Cardiac fibroblast (primary cell): Measurements from ENCODE around the gene CHD5.
A peak's percentile ranks its signal among the peaks of the same experiment; 100 is the strongest.

Experiments
- DNase-seq, 2 donors: peaks; one replicate each; pipeline versions ENCODE4 v3.0.0 to v3.0.0-alpha.2; 2010; ENCODE audit warnings: low read depth in 2 of 2
- H3K4me3 ChIP-seq, 2 donors: replicated peaks in 1 of 2; 1 replicate in 1 of 2; 2 replicates in 1 of 2; pipeline ENCODE4 v1.5.1; 2011; ENCODE audit warnings: low read depth in 2 of 2, low read length in 2 of 2, mild to moderate bottlenecking in 2 of 2, moderate library complexity in 1 of 2
- TF ChIP-seq, protein P1 (sequence below): IDR thresholded peaks from one replicate; pipeline ENCODE4 v1.5.1; 2011; ENCODE audit warnings: low read depth, mild to moderate bottlenecking, low read length, inconsistent platforms

CHD5 gene

DNA sequence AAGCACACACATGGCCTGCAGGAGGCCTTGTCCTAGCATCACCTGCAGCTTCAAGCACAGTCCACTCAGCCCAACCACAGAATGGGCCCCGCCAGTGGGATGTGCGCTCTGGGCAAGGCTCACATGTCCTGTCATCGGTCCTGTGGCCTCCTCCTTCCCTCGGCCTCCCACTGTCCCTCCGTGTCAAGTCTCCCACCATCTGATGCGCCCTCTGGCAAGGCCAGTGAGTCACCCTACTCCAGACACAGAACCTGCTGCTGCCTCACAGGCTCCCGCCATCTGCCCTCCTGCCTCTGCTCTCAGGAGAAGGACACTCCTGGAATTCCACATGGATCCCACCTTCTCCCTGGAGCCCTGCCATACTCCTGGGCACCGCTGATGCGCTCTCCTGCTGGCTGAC lies 120.3 kb downstream of the CHD5 start:
- TF ChIP-seq, protein P1, sequence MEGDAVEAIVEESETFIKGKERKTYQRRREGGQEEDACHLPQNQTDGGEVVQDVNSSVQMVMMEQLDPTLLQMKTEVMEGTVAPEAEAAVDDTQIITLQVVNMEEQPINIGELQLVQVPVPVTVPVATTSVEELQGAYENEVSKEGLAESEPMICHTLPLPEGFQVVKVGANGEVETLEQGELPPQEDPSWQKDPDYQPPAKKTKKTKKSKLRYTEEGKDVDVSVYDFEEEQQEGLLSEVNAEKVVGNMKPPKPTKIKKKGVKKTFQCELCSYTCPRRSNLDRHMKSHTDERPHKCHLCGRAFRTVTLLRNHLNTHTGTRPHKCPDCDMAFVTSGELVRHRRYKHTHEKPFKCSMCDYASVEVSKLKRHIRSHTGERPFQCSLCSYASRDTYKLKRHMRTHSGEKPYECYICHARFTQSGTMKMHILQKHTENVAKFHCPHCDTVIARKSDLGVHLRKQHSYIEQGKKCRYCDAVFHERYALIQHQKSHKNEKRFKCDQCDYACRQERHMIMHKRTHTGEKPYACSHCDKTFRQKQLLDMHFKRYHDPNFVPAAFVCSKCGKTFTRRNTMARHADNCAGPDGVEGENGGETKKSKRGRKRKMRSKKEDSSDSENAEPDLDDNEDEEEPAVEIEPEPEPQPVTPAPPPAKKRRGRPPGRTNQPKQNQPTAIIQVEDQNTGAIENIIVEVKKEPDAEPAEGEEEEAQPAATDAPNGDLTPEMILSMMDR = no peak
- no peak overlapping the region for H3K4me3 ChIP-seq
- no peak for DNase-seq

DNA sequence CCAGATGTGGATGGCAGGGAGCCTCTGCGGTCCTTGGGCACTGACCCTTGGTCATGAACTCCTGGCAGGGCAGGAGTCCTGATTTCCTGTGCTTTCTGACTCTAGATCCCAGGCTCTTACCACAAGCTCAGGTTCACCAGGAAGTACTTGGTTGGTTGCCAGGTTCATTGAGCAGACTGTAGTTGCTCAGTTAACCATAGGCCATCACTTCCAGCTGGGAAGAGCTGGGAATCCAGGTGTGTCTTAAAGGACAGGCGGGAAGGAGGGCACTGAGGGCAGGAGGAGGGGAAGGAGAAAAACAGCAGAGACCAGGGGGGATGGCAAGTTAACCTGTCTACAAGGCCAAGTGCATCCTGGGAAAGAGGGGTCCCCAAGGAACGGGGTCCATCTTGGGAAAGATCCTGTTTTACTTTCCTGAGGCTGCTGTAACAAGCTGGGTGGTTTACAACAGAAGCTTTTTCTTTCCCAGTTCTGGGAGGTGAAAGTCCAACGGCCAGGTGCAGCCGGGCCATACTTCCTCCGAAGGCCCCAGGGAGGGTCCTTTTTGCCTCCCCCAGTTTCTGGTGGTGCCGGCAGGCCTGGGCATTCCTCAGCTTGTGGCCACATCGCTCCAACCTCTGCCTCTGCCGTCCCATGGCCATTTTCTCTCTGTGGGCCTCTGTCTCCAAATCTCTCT lies 122.8 kb downstream of the CHD5 start:
- DNase-seq = no peak
- H3K4me3 ChIP-seq = no peak overlapping the region
- TF ChIP-seq, protein P1 = no peak

DNA sequence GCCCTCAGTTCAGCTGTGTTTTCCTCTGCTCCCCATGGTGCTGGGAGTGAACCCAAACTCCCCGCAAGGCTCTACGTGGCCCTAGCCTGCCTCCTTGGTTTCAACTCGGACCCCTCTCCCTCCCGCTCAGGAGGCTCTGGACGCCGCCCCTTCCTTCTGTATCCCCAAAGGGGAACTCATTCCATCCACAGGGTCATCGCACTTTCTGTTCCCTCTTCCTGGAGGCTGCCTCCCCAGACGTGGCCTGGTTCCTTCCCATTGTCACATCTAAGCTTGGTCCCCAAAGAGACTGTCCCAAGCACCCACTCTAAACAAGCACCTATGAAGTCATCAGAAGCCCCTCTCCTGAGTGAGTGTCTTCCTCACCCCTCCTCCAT lies 123.6 kb downstream of the CHD5 start:
- no peak overlapping the region for H3K4me3 ChIP-seq
- TF ChIP-seq, protein P1 = no peak
- DNase-seq = no peak

DNA sequence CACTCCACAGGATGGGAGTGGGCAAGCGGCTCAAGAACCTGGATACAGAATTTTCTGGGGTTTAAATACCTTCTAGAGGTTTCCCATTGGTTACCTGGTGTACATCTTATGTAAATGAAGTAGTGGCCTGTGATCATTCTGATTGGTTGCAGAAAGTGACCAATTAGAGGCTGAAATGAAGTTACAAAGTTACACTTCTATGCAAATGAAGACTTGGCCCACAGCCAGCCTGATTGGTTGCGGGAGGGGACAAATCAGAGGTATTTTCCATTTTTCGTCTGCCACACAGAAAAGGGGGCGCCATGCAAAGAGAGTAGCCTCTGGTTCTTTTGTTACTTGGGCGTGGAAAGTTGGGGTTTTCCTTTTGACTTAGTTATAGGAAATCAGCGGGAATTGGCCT lies 125.5 kb downstream of the CHD5 start:
- DNase-seq = no peak
- TF ChIP-seq, protein P1 = no peak
- H3K4me3 ChIP-seq = no peak overlapping the region

DNA sequence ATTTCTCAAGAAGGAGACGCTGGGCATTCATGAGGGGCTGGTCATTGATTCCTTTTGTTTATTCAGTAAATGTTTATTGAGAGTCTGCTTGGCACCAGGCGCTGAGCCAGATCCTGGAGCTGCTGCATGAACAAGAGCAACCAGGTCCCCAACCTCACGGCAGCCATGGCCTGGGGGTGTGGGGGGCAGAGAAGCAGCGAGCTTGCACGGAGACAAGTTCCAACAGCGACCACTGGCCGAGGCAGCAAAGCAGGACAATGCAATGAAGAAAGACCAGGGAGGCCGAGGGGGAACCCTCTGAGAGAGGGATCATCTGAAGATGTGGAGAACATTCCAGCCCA lies 126.9 kb downstream of the CHD5 start:
- DNase-seq = no peak
- TF ChIP-seq, protein P1 = no peak
- H3K4me3 ChIP-seq = no peak overlapping the region

DNA sequence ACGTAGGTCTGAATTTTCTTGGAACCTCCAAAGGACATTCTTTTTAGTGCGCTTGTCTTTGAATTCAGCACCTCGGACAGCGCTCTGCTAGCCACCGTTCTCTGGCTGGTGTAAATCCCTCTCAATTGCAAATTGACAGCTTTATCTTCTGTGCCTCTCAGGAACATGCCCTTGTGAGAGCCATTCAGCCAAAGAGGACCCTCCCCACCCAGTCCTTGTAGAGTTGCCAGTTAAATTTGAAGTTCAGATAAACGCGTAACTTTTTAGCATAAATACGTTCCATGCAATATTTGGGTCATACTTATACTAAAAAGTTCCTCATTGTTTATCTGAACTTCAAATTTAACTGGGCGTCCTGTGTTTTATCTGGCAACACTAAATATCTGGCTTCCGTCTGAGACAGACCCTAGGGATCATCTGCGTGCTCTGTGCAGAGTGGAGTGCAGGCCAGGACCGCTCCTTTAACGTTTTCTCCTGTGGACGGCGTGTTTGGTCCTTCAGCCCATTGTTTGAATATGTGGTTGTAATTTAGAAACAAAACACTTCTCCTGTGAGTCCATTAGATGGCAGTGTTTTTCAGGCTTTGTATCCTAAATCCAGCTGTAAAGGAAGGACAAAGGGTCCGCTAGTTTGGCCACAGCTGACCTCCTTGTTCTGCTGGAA lies 127.4 kb downstream of the CHD5 start:
- DNase-seq = peak; percentile 72 to 79
- no peak overlapping the region for H3K4me3 ChIP-seq
- TF ChIP-seq, protein P1 = peak; percentile 46
